22Rv1 (cell line): Measurements from ENCODE around the gene RIMS3.

Experiments
- CTCF ChIP-seq: fragments of 450-650 bp; IDR thresholded peaks from 2 replicates; pipeline ENCODE4 v1.5.1; 2017; ENCODE audit warnings: mild to moderate bottlenecking
- ZFX ChIP-seq: fragments of 450-650 bp; IDR thresholded peaks from 2 replicates; pipeline ENCODE4 v1.6.1; 2017; ENCODE audit warnings: antibody characterized with exemption, borderline replicate concordance

GRCh38 chr1:40652979-40653378 lies 12.5 kb downstream of the RIMS3 start:
- TF ChIP-seq CTCF: no peak
- TF ChIP-seq ZFX: no peak
